ENCODE results near the gene CWF19L1.

DNA sequence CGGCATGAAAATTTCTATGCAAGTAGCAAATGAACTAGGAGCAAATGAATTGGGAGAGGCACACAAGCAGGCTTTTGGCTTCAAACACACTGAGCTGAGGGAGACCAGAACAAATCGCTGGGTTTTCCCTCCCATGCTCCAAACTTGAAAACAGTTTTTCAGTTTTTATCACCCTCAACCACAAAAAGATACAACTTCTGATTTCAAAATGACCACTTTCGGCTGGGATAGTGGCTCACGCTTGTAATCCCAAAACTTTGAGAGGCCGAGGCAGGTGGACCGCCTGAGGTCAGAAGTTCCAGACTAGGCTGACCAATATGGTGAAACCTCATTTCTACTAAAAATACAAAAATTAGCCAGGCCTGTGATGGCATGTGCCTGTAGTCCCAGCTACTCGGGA is 29.0 kb downstream of the CWF19L1 start:
- TF ChIP-seq, protein P1, sequence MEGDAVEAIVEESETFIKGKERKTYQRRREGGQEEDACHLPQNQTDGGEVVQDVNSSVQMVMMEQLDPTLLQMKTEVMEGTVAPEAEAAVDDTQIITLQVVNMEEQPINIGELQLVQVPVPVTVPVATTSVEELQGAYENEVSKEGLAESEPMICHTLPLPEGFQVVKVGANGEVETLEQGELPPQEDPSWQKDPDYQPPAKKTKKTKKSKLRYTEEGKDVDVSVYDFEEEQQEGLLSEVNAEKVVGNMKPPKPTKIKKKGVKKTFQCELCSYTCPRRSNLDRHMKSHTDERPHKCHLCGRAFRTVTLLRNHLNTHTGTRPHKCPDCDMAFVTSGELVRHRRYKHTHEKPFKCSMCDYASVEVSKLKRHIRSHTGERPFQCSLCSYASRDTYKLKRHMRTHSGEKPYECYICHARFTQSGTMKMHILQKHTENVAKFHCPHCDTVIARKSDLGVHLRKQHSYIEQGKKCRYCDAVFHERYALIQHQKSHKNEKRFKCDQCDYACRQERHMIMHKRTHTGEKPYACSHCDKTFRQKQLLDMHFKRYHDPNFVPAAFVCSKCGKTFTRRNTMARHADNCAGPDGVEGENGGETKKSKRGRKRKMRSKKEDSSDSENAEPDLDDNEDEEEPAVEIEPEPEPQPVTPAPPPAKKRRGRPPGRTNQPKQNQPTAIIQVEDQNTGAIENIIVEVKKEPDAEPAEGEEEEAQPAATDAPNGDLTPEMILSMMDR (IDR thresholded peaks at IDR 0.05): no peak
- no peak for TF ChIP-seq POLR2AphosphoS5 (IDR thresholded peaks at IDR 0.05)

All from upper lobe of left lung (tissue), 4 donors.